Common myeloid progenitor, CD34-positive (primary cell): ENCODE data around the gene TGFB1I1. TPM values are rescaled to one million over a fixed set of nuclear protein-coding genes. Genes with fewer than 3 reads are reported as not detected.

Experiments used
- CTCF ChIA-PET: fragments of 350-600 bp; sonication (Branson Sonifier 250); formaldehyde crosslinking; loops from one replicate; lab custom pipeline; 2021; ENCODE audit warnings: antibody characterized with exemption; lab: Charles Lee
- POLR2A ChIA-PET: fragments of 350-600 bp; sonication (Branson Sonifier 250); formaldehyde crosslinking; loops from one replicate; lab custom pipeline; 2021; ENCODE audit warnings: antibody characterized with exemption; lab: Charles Lee
- DNase-seq, 3 donors: peaks; one replicate each; pipeline versions ENCODE4 v3.0.0 to v3.0.0-alpha.2; 2013
- H3K27ac ChIP-seq, 2 experiments: 1 replicate in 1 of 2; 2 replicates in 1 of 2; pipeline ENCODE4 v1.7.0; 2013; ENCODE audit warnings: inconsistent platforms in 2 of 2, low read length in 2 of 2, mild to moderate bottlenecking in 2 of 2, low read depth in 1 of 2, moderate library complexity in 1 of 2; ENCODE audit not compliant: severe bottlenecking in 2 of 2, insufficient read depth in 1 of 2, poor library complexity in 1 of 2
- H3K27me3 ChIP-seq, 5 experiments: replicated peaks in 2 of 5; 1 replicate in 3 of 5; 2 replicates in 2 of 5; pipeline versions ENCODE4 v1.6.1 to v1.7.0; 2013; ENCODE audit warnings: low read length in 4 of 5, mild to moderate bottlenecking in 2 of 5, moderate library complexity in 2 of 5, inconsistent platforms in 1 of 5; ENCODE audit not compliant: insufficient read depth in 5 of 5, control insufficient read depth in 4 of 5
- H3K36me3 ChIP-seq, 4 experiments: 1 replicate in 2 of 4; 2 replicates in 2 of 4; pipeline versions ENCODE4 v1.6.1 to v1.7.0; 2013; ENCODE audit warnings: low read length in 3 of 4, control low read depth in 1 of 4, mild to moderate bottlenecking in 1 of 4; ENCODE audit not compliant: control insufficient read depth in 4 of 4, insufficient read depth in 4 of 4
- H3K4me1 ChIP-seq, 4 experiments: 1 replicate in 3 of 4; 2 replicates in 1 of 4; pipeline versions ENCODE4 v1.6.1 to v1.7.1; 2013; ENCODE audit warnings: low read length in 3 of 4, mild to moderate bottlenecking in 3 of 4, control low read depth in 1 of 4, inconsistent platforms in 1 of 4, moderate library complexity in 1 of 4; ENCODE audit not compliant: control insufficient read depth in 4 of 4, insufficient read depth in 4 of 4; ENCODE audit errors: control extremely low read depth in 1 of 4
- H3K4me3 ChIP-seq, 7 experiments: 1 replicate in 4 of 7; 2 replicates in 3 of 7; pipeline versions ENCODE4 v1.5.1 to v1.7.0; 2013; ENCODE audit warnings: mild to moderate bottlenecking in 7 of 7, low read length in 6 of 7, moderate library complexity in 6 of 7, inconsistent platforms in 2 of 7, low read depth in 2 of 7, control low read depth in 1 of 7; ENCODE audit not compliant: insufficient read depth in 4 of 7, control insufficient read depth in 1 of 7; ENCODE audit errors: extremely low read depth in 1 of 7
- H3K9me3 ChIP-seq, 5 experiments: 1 replicate in 4 of 5; 2 replicates in 1 of 5; pipeline versions ENCODE4 v1.6.1 to v1.7.1; 2013; ENCODE audit warnings: low read length in 4 of 5, mild to moderate bottlenecking in 2 of 5, inconsistent platforms in 1 of 5, low read depth in 1 of 5, moderate library complexity in 1 of 5; ENCODE audit not compliant: control insufficient read depth in 4 of 5, insufficient read depth in 2 of 5; ENCODE audit errors: control extremely low read depth in 1 of 5
- WGBS: methylation state at CpG from one replicate; pipeline ENCODE4 v1.1.5; 2013; ENCODE audit not compliant: insufficient coverage; 5-methylcytosine and 5-hydroxymethylcytosine counted together
- polyA plus RNA-seq: library from polyadenylated mRNA; unstranded; fragments of 120-200 nt; gene quantifications from one replicate; pipeline ENCODE4 v1.2.1, GENCODE V29; 2013

Gene TGFB1I1
- polyA plus RNA-seq = 27.2 TPM

- Histone ChIP-seq H3K36me3 (peaks cover 0 to 12% (median 2%) of the 10 kb centered on the region in 4 experiments), H3K27ac (no peak within 1 kb of the TSS), H3K9me3 (no peaks in the 10 kb centered on the region), H3K4me3 (peak within 1 kb of the TSS; percentile 35 to 76 (median 56)), H3K27me3 (no peaks in the 10 kb centered on the region), H3K4me1 (peaks cover 10 to 55% (median 33%) of the 10 kb centered on the region in 4 experiments)
- DNase-seq = peak in 2 of 3 donors; percentile 35 to 69
- ChIA-PET POLR2A (no interaction called here), CTCF (interaction anchor here (0.6 to 1.0 kb wide), 5 partner anchors 14 to 397 kb away, joined by 3 to 4 read pairs (median 3); no protein-coding TSS in a partner anchor)
- WGBS = 3% methylated on average over 39 of the region's 63 CpGs
These were observed at the start of gene TGFB1I1 for GRCh38 chr16:31471875-31472708. TSS of gene TGFB1I1 (plus strand) at chr16:31472152. CDS start at chr16:31472189, 37 bp downstream.

GRCh38 chr16:31423241-31423640 lies 48.7 kb upstream of the TGFB1I1 start:
- peaks cover 0 to 6% (median 6%) of the 10 kb centered on the region in 4 experiments for H3K4me1 ChIP-seq
- no peak for DNase-seq
- POLR2A ChIA-PET = no interaction called here
- peaks cover 0 to 4% (median 0%) of the 10 kb centered on the region in 5 experiments for H3K9me3 ChIP-seq
- CTCF ChIA-PET = no interaction called here
- no peaks in the 10 kb centered on the region for H3K27me3 ChIP-seq
- H3K36me3 ChIP-seq = no peaks in the 10 kb centered on the region
- H3K27ac ChIP-seq = no peak overlapping the region
- WGBS = 67% methylated on average over 3 of the region's 3 CpGs
- H3K4me3 ChIP-seq = no peak overlapping the region

- ChIA-PET CTCF (interaction anchor here (1.6 kb wide), 1 partner anchor 38 kb away, joined by 3 read pairs; no protein-coding TSS in a partner anchor), POLR2A (interaction anchor here (0.6 kb wide), 1 partner anchor 22 kb away, joined by 3 read pairs; no protein-coding TSS in a partner anchor)
- no peak for DNase-seq
- 88% methylated on average over 10 of the region's 12 CpGs for WGBS
- H3K27me3 ChIP-seq = no peaks in the 10 kb centered on the region
- H3K27ac ChIP-seq = no peak overlapping the region
- H3K36me3 ChIP-seq = no peaks in the 10 kb centered on the region
- H3K4me1 ChIP-seq = peaks cover 0 to 6% (median 6%) of the 10 kb centered on the region in 4 experiments
- H3K9me3 ChIP-seq = peaks cover 0 to 4% (median 0%) of the 10 kb centered on the region in 5 experiments
- H3K4me3 ChIP-seq = no peak overlapping the region
These were observed 48.2 kb upstream of the TGFB1I1 start for GRCh38 chr16:31423801-31424200.

GRCh38 chr16:31427441-31428278 lies 44.3 kb upstream of the TGFB1I1 start:
- H3K27ac ChIP-seq = no peak overlapping the region
- H3K4me3 ChIP-seq = peak overlapping the region in 2 of 7 experiments; percentile 11 to 37
- no peaks in the 10 kb centered on the region for H3K9me3 ChIP-seq
- DNase-seq = peak; percentile 46 to 64 (median 58)
- H3K36me3 ChIP-seq = no peaks in the 10 kb centered on the region
- POLR2A ChIA-PET = no interaction called here
- 28% methylated on average over 39 of the region's 83 CpGs for WGBS
- peaks cover 0 to 6% (median 3%) of the 10 kb centered on the region in 4 experiments for H3K4me1 ChIP-seq
- CTCF ChIA-PET = interaction anchor here (0.8 to 4.2 kb wide), 4 partner anchors 15 to 45 kb away, joined by 3 to 11 read pairs (median 4); partner anchors contain the start of gene ZNF843
- H3K27me3 ChIP-seq = no peaks in the 10 kb centered on the region

GRCh38 chr16:31428279-31428597 lies 43.7 kb upstream of the TGFB1I1 start, which contains the start of gene COX6A2:
TSS of gene COX6A2 (minus strand) at chr16:31428360. CDS start at chr16:31428325, 35 bp downstream.
- WGBS = no CpG with 5 or more reads among the region's 7 CpGs
- Histone ChIP-seq H3K9me3 (no peaks in the 10 kb centered on the region), H3K4me3 (peak within 1 kb of the TSS in 2 of 7 experiments; percentile 11 to 37), H3K4me1 (peaks cover 0 to 6% (median 3%) of the 10 kb centered on the region in 4 experiments), H3K27ac (no peak within 1 kb of the TSS), H3K36me3 (no peaks in the 10 kb centered on the region), H3K27me3 (no peaks in the 10 kb centered on the region)
- DNase-seq = no peak
- ChIA-PET CTCF (interaction anchor here (1.3 to 4.2 kb wide), 3 partner anchors 12 to 46 kb away, joined by 4 to 11 read pairs (median 9); partner anchors contain the start of gene ZNF843), POLR2A (no interaction called here)

- DNase-seq = no peak
- no peaks in the 10 kb centered on the region for H3K27me3 ChIP-seq
- H3K4me1 ChIP-seq = peaks cover 0 to 6% (median 3%) of the 10 kb centered on the region in 4 experiments
- H3K36me3 ChIP-seq = no peaks in the 10 kb centered on the region
- H3K4me3 ChIP-seq = no peak overlapping the region
- H3K27ac ChIP-seq = no peak overlapping the region
- 100% methylated on average over 5 of the region's 7 CpGs for WGBS
- CTCF ChIA-PET = interaction anchor here (0.7 to 4.2 kb wide), 4 partner anchors 12 to 46 kb away, joined by 3 to 11 read pairs (median 6); partner anchors contain the start of gene ZNF843
- no peaks in the 10 kb centered on the region for H3K9me3 ChIP-seq
- POLR2A ChIA-PET = no interaction called here
These were observed 43.2 kb upstream of the TGFB1I1 start for GRCh38 chr16:31428638-31429247.
